MM.1S (cell line): Measurements from ENCODE around the gene SGSM1.

ENCODE experiments used
- CTCF ChIP-seq: fragments of 300-600 bp; sonication (generic); IDR thresholded peaks from 2 replicates; pipeline ENCODE4 v1.5.1; 2016; ENCODE audit warnings: antibody characterized with exemption, low read length, mixed read lengths
- EZH2 ChIP-seq: fragments of 300-600 bp; sonication (generic); optimal IDR thresholded peaks from 2 replicates; pipeline ENCODE3; 2017; ENCODE audit warnings: low read depth, mild to moderate bottlenecking, antibody characterized with exemption, low read length, mixed read lengths

GRCh38 chr22:24796056-24796455 lies 10.0 kb upstream of the SGSM1 start:
- TF ChIP-seq CTCF (no peak), EZH2 (no peak)
